Nephron (organoid): ENCODE measurements around the gene ZNF266.

ENCODE experiments used
- H3K27ac Mint-ChIP-seq, 3 experiments: 2 replicates each; pipeline ENCODE4 v1.8.0; 2020; ENCODE audit warnings: mixed read lengths in 3 of 3, mild to moderate bottlenecking in 2 of 3, moderate library complexity in 1 of 3
- H3K27me3 Mint-ChIP-seq: 2 replicates; pipeline ENCODE4 v1.8.0; 2021; ENCODE audit warnings: low read depth, mild to moderate bottlenecking, moderate library complexity, mixed read lengths
- H3K36me3 Mint-ChIP-seq: 2 replicates; pipeline ENCODE4 v1.8.0; 2020; ENCODE audit warnings: low read depth, mixed read lengths
- H3K4me1 Mint-ChIP-seq: 2 replicates; pipeline ENCODE4 v1.8.0; 2020; ENCODE audit warnings: mixed read lengths
- H3K4me3 Mint-ChIP-seq, 3 experiments: 2 replicates each; pipeline ENCODE4 v1.8.0; 2020; ENCODE audit warnings: mild to moderate bottlenecking in 3 of 3, mixed read lengths in 3 of 3, moderate library complexity in 2 of 3
- H3K9me3 Mint-ChIP-seq: 2 replicates; pipeline ENCODE4 v1.8.0; 2020; ENCODE audit warnings: mixed read lengths
- TF ChIP-seq, protein P1 (sequence below), 3 experiments: fragments of 200-600 bp; sonication (generic); IDR thresholded peaks; one replicate each; pipeline ENCODE4 v1.5.0; 2021; ENCODE audit warnings: antibody characterized with exemption in 3 of 3; ENCODE audit not compliant: unreplicated experiment in 3 of 3

Gene ZNF266

GRCh38 chr19:9427941-9428340 lies 7.4 kb downstream of the ZNF266 start:
- no peak overlapping the region for H3K4me3 Mint-ChIP-seq
- H3K4me1 Mint-ChIP-seq = peaks cover 1% of the 10 kb centered on the region
- peaks cover 95% of the 10 kb centered on the region for H3K36me3 Mint-ChIP-seq
- no peak overlapping the region for H3K27ac Mint-ChIP-seq
- peaks cover 10% of the 10 kb centered on the region for H3K9me3 Mint-ChIP-seq
- no peaks in the 10 kb centered on the region for H3K27me3 Mint-ChIP-seq
- TF ChIP-seq, protein P1, sequence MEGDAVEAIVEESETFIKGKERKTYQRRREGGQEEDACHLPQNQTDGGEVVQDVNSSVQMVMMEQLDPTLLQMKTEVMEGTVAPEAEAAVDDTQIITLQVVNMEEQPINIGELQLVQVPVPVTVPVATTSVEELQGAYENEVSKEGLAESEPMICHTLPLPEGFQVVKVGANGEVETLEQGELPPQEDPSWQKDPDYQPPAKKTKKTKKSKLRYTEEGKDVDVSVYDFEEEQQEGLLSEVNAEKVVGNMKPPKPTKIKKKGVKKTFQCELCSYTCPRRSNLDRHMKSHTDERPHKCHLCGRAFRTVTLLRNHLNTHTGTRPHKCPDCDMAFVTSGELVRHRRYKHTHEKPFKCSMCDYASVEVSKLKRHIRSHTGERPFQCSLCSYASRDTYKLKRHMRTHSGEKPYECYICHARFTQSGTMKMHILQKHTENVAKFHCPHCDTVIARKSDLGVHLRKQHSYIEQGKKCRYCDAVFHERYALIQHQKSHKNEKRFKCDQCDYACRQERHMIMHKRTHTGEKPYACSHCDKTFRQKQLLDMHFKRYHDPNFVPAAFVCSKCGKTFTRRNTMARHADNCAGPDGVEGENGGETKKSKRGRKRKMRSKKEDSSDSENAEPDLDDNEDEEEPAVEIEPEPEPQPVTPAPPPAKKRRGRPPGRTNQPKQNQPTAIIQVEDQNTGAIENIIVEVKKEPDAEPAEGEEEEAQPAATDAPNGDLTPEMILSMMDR (IDR thresholded peaks at IDR 0.05; ENCODE audit: unreplicated experiment in 3 of 3) = no peak

GRCh38 chr19:9413240-9413954 lies 22.0 kb downstream of the ZNF266 start:
- TF ChIP-seq, protein P1 (IDR thresholded peaks at IDR 0.05; ENCODE audit: unreplicated experiment in 3 of 3) = no peak
- Mint-ChIP-seq H3K27me3 (no peaks in the 10 kb centered on the region), H3K4me1 (no peaks in the 10 kb centered on the region), H3K4me3 (no peak overlapping the region), H3K27ac (no peak overlapping the region), H3K36me3 (peaks cover 92% of the 10 kb centered on the region), H3K9me3 (peaks cover 79% of the 10 kb centered on the region)

- H3K9me3 Mint-ChIP-seq = peaks cover 64% of the 10 kb centered on the region
- H3K27me3 Mint-ChIP-seq = no peaks in the 10 kb centered on the region
- H3K27ac Mint-ChIP-seq = no peak overlapping the region
- H3K4me3 Mint-ChIP-seq = no peak overlapping the region
- TF ChIP-seq, protein P1 (IDR thresholded peaks at IDR 0.05; ENCODE audit: unreplicated experiment in 3 of 3) = no peak
- no peaks in the 10 kb centered on the region for H3K4me1 Mint-ChIP-seq
- H3K36me3 Mint-ChIP-seq = peaks cover 50% of the 10 kb centered on the region
Measured at GRCh38 chr19:9407827-9408226, 27.5 kb downstream of the ZNF266 start.

DNA sequence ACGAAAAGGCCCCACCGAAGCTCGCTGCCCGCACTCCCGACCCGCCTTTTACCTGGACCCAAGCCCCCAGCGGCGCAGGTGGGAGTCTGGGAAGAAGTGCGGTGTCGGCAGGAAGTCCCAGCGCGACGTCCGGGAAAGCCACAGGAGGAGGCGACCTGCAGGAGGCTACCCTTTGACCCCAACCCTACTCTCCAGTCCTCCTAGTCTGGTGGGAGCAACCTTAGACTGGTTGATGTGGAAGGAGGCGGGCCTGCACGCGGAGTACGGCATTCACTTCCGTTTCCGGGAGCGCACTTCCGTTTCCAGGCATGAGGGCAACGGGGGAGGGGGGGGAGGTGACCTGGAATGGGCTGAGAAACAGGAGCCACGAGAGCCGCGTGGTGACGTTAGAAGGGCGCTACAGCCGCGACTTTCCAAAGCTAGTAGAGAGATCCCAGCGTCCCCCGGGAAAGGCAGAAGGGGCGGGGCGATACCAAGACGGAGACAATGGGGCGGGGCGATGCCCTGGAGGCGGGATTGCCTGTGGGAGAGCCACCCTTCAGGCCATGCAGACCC lies 28.5 kb downstream of the ZNF266 start:
- Mint-ChIP-seq H3K4me1 (no peaks in the 10 kb centered on the region), H3K27me3 (no peaks in the 10 kb centered on the region), H3K4me3 (no peak overlapping the region), H3K27ac (no peak overlapping the region), H3K36me3 (peaks cover 40% of the 10 kb centered on the region), H3K9me3 (peaks cover 55% of the 10 kb centered on the region)
- TF ChIP-seq, protein P1 (IDR thresholded peaks at IDR 0.05; ENCODE audit: unreplicated experiment in 3 of 3) = no peak

GRCh38 chr19:9381361-9381785 lies 54.0 kb downstream of the ZNF266 start:
- Mint-ChIP-seq H3K27ac (no peak overlapping the region), H3K4me1 (no peaks in the 10 kb centered on the region), H3K9me3 (peaks cover 78% of the 10 kb centered on the region), H3K36me3 (peaks cover 98% of the 10 kb centered on the region), H3K4me3 (no peak overlapping the region), H3K27me3 (peaks cover 4% of the 10 kb centered on the region)
- TF ChIP-seq, protein P1 (IDR thresholded peaks at IDR 0.05; ENCODE audit: unreplicated experiment in 3 of 3) = no peak
